Measurements from ENCODE around the gene AIPL1. TPM values are rescaled to one million over a fixed set of nuclear protein-coding genes. Genes with fewer than 3 reads are reported as not detected.
A peak's percentile ranks its signal among the peaks of the same experiment; 100 is the strongest.

The AIPL1 gene
- total RNA-seq, 1 donor from 2014 or later: 0.31 TPM

DNA sequence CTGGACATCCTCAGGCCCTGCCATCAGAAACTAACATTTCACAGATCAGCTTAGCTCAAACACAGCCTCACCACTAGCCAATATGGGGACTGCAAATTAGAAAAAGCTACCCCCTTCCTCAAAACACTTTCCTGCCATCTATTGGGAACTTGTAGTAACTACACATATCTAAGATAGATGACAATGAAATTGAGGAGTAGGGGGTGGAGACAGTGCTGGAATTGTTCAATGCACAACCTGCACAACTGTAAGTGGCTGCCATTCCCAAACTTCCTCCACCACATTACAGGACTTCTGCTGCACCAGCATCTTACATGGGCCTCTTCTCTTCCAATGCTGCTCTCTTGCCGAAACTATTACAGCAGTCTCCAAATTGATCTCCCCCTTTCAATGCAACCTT, 21.9 kb downstream of the AIPL1 start:
- DNase-seq: peak; percentile 47

DNA sequence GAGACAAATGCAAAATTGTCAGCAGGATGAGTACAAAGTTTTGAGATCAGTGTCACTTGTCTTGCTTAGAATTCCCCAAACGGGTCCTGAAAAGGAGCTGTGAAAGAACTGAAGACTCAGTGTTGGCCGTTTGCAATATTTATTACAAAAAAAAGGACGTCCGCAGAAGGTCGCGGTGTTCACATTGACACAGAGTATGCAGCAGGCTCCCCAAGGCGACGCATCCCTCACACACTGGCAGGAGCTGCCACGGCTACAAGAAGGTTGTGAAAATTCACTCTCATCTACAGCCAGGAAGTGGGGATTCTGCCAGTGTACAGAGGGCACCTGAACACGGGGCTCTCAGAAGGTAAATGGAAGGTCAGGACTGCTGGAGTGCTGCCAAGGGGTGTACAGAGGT, 26.2 kb downstream of the AIPL1 start:
- no peak for DNase-seq

DNA sequence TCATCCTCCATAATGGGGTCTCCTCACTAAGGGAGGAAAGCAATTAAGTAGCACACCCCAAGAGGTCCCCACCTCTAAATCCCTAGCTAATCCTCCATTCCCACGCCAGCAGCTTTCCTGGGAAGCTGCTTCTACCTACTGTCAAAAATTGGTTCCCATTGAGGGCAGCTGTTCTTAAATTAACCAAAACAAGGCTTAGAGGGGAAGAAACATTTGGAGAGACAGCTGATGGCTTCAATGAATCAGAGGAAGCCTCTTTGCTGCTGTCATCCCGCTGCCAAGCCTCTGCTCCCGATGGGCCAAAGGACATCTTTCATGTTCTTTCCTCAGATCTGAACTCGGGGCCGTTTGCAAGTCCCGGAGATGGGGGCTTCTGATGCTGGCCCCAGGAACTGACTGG, 26.6 kb downstream of the AIPL1 start:
- DNase-seq: peak; percentile 64

DNA sequence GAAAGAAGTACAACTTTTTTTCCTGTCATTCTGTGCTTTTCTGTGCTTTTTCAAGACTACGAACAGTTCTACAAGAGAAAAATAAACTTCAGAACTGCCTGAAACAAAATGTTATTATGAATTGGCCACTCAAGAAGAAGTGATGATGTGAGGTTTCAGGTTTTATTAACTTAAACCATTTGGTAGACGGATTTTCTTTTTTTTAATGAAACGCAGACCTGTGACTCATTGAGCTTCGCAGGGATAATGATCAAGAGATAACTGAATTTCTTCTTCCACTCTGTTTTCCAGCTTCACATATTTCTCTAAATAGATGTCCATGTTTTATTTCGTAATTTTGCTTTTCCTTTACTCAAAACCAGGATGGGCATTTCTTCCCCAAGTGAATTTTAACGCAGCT, 32.7 kb downstream of the AIPL1 start:
- DNase-seq: no peak

DNA sequence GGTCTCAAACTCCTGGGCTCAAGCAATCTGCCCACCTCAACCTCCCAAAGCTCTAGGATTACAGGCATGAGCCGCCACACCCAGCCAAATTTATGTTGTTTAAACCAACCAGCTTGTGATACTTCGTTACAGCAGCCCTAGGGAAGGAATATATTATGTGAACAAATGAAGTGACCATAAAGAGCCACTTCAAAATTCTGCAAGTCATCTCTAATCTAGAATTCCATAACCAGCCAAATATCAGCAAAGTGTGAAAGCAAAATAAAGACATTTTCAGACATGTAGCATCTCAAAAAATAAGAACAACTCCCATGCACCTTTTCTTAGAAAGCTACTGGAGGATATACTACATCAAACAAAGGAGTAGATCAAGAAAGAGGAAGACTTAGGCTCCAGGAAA, 36.0 kb downstream of the AIPL1 start:
- no peak for DNase-seq

DNA sequence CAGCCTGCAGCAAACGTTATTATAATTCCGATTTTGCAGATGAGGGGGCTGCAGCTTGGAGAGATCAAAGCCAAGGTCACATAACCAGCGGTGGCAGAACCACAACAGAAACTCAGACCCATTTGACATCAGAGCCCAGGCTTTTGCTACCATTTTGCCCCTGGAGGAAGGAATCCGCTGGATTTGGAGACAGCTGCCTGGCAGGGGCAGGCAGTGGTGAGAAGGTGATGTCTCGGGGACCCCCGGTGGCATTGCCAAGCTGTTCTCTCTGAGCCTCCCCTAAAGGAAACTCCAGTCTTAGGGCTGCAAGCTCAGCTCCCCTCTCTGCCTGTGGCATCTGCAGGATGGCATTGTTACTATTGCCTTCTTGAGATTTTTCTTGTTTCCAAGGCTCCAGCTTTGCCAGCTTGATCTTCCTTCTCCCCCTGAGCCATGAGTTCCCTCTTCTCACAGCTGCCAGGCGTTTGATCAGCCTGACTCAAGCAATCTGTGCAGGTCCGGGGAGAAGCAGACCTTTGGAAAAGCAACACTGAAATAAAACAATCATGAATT, 40.8 kb downstream of the AIPL1 start:
- DNase-seq: no peak

DNA sequence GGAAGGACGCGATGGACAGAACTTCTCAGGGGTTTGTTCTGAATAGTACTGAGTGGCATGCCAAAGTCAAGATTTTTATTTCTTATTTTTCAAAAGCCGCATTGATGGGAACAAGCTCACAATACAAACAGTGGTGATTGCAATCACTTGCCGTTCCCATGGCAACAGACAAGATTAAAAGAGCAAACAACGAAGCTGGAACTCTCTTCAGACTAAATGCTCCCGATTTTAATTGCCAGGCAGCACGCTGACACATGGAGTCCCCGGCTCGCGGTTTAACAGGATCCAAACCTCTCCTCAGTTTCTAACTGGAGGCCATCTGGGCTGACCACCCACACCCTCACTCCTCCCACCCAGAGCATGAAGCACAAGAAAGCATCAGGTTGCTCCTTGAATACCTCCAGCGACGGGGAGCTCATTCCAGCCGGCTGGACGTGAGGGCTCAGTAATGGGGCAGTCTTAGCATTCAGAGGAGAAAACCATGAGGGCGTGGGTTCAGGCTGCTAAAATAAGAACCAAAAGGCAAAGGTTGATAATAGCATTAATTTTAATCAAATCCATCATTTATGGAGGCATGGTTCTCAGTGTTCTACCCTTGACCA, 41.5 kb downstream of the AIPL1 start:
- DNase-seq: peak; percentile 45

DNA sequence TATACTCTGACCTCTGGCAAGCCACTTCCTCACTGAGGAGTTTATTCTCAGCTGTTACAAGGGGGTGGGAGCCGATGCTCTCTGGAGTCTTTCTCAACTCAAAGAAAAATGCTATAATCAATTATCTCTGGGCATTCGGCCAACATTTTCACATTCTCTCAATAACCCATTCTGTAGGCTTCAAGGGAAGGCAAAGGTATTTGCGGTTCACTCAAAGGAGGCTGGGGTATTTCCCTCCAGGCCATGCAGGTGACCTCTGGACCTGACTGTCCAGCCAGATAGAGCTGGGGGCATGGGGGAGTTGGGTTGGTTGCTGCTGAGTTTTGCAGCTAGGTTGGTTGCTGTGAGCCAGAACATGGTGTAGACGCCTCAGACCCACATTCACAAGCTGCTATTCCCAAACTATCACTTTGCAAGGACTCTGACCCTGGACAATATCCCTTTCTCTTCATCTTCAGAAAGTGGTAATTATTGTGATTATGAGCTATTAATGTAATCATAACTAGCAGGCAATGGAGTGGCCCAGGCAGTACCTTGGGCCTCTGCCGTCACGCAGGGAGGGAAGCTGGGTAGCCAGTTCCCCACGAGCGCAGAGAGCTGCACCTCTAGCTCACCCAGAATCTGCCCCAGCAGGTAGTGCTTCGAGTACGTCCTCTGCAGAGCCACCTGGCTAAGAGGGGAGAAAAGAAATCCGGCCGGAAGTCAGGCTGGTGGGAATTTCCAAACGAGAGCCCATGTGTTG, 42.1 kb downstream of the AIPL1 start:
- peak; percentile 44 for DNase-seq

DNA sequence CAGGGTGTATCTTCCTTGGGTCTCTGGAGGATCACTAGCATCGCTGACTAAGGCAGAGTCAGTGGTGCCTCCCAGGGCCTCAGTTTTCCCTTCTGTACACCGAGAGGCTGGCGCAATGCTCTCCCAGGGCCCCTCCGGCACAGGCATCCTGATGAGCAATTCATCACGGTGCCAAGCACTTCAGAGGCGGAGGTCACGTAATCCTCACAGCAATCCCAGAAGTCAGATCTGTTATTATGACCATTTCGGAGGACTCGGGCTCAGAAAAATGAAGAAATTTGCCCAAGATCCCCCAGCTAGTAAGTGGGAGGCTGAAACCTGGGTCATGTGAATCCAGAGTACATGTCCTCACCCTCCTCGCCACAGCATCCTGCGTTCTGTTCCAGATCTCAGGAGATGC, 46.5 kb downstream of the AIPL1 start:
- no peak for DNase-seq

DNA sequence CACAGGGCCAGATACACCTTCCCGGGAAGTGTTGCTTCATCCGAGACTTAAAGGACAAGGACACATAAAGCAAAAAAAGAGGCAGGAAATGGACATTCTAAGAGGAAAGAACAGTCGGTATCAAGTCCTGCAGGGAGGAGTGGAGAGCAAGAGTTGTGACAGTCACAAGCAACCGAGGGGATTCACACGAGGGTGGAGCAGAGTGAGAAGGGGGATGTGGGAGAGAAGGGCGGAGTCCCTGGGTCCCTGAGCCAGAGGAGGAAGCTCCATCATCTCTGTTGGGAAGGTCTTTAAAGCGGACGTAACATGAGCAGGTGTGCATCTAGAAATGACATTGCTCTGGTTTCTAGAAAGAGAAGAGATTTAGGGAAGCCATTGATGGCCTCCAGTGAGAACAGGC, 47.1 kb downstream of the AIPL1 start:
- DNase-seq: no peak

DNA sequence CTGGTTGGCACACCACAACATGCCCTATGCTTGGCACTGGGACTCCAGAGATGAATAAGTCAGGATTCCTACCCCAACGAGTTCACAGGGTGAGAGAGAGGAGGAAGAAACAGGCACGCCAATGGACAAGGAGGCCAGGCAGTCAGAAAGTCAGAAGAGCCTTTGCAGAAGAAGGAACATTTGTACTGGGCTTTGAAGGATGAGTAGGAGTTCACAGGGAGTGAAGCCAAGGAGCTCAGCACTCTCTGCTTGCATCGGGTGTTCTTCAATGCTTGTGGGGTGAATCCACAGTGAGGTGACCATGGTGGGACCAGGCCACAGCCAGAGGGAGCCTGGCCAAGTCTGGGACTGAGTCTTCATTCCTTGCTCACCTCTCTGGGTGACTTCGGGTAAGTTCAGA, 47.5 kb downstream of the AIPL1 start:
- DNase-seq: no peak

DNA sequence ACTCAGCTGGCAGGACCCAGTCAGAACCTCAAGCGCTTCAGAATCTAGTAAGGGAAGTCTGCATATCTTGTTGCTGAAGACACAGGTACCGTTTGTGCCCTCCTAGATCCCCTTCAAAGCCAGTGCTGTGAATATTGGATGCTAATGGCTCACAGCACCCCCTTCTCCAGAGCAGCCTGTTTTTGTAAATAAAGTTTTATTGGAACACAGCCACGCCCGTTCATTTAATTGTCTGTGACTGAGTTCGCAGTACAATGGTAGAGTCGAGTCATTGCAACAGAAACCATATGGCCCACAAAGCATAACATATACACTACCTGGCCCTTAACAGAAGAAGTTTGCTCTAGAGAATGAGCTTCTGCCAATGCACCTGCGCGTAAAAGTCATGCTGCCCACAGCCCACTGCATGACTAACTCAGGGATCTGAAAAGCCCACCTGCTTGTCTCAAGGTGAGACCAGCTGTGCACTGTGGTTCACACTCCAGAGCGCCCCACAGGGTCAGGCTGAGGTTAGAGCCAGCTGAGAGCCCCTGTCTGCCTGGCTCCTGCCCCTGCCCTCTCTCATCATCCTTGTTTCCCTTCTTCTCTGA, 48.8 kb downstream of the AIPL1 start:
- DNase-seq: no peak

DNA sequence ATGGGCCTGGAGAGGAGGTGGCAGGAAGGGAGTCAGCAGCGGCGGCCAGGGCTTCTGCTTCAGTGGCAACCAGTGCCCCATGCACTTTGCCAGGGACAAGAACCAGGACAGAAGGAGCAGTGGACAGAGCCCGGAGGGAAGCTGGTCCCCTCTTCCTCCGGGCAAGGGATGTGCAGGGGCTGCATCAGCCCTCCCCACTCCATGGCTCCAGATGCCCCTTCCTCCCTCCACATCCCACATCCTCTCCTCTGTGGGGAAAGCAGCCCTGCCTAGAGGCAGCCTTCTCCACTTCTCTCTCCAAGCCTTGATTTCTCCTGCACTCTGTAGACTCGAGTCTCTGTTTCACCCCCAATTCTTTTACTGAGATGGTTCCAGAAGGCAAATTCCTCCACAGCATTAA, 50.4 kb downstream of the AIPL1 start:
- DNase-seq: no peak

DNA sequence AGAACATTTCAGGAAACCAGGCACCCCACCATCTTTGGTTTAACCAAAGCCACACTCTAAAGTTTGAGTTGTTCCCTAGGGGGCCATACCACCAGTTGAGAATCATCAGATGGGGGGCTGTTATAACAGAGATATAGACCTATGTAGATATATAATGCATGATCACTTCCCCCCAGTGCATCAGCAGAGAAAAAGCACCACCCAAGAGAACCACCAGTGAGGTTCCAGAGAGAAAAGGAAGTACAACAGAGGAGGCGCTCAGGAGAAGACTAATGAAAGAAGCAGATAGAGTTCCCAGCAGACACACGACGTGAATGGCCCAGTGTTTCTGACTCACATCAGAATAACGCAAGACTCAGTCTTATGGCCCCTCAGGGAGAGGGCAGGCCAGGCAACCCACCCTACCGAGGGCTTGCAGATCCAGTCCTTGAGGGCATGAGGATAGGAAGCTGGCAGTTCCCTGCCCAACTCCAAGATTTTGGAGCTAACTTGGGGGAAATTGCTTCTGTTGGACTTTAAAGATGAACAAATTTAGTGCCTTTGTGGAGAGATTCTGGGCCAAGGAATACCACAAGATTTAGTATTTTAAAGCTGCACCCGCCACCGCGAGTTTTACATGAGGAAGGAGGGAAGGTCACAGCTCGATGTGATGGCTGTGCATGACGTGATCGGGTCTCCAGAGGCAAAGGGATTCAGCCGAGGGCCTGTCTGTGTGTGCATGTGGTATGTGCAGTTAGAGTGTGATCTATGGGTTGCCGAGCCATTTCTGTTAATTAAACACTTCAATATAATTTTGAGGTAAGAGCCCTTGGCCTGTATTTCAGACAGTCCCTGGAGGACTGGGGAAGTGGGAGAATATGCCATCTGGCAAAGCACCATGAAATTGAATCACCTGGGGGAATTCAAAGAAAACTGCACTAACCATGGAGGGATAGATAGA, 53.1 kb downstream of the AIPL1 start:
- DNase-seq: no peak

DNA sequence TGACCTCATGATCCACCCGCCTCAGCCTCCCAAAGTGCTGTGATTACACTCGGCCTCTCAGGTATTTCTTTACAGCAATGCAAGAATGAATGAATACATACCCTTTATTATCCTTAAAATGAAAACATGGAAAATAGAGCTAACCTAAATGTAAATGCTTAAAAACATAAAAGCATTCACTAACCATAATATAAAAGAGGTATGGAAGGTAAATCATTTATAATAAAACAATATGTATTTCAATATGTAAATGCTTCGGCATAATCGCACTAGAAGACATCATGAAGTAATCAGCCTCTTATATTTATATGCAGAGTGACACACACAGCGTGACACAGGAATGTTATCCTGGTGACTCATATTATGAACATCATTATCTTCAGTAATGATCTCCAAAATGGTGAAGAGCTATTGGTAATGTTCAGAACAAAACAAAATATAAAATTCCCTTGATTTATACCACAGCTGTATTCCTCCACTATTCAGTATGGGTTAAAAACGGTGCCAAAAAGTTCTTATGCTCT, 53.9 kb downstream of the AIPL1 start:
- DNase-seq: no peak

DNA sequence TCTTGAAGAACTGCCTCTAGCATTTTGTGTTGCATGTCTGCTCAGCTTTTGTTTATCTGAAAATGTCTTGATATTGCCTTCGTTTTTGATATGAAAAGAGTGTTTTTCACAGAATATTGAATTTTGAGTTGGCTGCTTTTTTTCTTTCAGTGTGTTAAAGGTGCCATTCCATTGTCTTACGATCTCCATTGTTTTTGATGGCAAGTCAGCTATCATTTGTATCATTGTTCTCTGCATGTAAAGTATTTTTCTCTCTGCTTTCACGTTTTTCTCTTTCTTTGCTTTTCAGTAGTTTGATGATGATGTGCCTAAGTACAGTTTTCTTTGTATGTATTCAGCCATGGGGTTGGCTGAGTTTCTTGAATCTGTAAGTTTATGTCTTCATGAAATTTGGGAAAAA, 57.0 kb downstream of the AIPL1 start:
- DNase-seq: no peak

DNA sequence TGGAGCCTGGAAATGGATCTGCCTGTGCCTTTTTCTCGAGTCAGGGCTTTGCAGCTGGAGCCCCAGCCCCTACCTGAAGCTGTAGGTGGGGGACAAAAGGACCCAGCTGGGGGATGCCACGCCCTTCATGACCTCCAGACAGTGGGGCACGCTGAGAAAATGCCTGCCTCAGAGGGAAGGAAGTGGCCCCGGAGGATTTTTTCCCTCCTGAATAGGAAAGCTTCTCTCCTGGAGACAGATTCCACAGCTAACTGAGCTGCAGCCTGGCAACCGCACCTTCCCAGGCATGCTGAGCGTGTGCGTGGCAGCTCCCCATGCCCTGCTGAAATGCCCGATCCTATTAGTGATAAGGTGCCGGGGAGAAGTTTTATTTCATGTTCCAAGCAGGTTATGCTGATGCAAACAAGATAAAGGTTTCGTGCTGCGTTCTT, 58.0 kb downstream of the AIPL1 start:
- DNase-seq: no peak

DNA sequence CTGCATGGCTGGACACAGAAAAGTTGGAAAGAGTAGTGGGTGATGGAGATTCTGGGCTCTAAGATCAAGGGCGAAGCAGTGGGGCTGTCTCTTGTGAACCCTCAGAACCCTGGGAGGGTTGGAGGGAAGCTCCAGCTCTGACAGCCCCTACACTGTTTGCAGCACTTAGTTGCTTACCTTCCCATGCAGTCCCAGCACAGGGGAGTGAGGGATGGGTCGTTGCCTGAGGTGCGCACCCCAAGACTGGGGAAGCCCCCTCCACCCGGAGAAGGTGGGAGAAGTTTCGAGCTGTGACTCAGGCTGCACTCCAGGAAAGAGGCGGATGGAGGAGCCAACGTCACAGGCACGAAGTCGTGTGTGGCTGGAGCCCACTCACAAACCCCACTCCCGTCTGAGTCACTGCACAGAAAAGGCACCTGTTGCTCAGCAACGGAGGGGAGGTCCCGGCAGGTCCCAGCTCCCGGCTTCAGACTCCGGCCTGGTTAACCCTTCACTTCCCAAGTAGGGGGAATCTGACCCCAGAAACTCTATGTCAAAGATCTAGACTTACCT, 60.1 kb downstream of the AIPL1 start:
- DNase-seq: peak; percentile 37

DNA sequence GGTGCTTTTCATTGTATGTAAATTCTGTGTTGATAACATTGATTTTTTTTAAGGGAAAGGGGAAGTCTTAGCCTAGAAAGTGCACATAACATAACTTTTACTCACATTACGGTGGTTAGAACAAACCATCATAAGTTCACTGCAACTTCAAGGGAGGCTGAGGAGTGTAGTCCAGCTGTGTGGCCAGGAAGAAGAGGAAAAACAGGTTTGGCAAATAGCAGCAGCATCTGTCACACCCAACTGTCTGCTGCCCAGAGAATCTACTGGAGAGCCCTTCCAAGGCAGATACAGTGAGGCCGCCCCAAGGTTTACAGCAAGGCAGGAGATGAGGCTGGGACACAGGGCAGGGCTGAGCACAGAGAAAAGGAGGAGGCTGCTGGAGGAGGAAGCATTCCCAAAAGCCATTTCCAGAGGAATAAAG, 60.6 kb downstream of the AIPL1 start:
- DNase-seq: no peak

Data from tongue (tissue), 2 donors.